LHCN-M2 (cell line): ENCODE results near the gene KCTD4. TPM values are rescaled to one million over a fixed set of nuclear protein-coding genes. Genes with fewer than 3 reads are reported as not detected.

Source experiments
- DNase-seq: peaks from one replicate; pipeline ENCODE4 v3.0.0-alpha.2; 2012; ENCODE audit warnings: low read depth
- polyA plus RNA-seq: library from polyadenylated mRNA; unstranded; fragments of >200 nt; gene quantifications from one replicate; pipeline ENCODE4 v1.2.1, GENCODE V29; 2012; ENCODE audit warnings: missing spikeins
- total RNA-seq: library from RNA; depleted of rRNA; stranded (reverse); fragments of >200 nt; gene quantifications from 2 replicates; pipeline ENCODE4 v1.2.3, GENCODE V29; 2014; rRNA removed

KCTD4 gene
- 0.64 TPM in 1 of 2 replicates, not detected in the other for total RNA-seq
- 0.29 TPM for polyA plus RNA-seq

DNA sequence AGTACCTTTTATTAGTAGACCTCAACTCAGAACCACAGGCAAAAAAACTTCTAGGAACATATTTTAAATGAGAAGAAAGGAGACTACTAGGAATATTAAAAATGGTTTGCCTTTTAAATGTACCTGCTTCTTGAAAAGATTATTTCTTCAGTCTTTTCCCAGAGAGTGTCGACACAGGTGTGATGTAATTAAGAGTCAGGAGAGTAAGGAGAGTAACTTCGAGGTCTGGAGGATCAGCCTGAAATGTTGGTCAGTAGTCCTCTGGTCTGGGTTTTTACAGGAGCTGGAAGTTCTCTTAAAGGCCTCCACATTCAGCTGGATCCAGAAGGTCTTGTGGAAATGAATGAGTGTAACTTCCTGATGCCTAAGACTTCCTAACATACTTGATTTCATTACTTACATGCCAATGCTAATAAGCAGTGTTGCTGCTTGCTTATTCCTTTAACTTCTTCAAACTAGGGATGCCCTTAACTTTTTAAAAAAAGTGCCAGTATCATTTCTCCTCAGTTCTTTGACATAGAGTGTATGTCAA lies at the start of gene KCTD4:
Gene KCTD4, minus strand, starts transcription at position 345 of the 532 bp plus-strand sequence. CDS start 6,478 bp downstream, outside the sequence.
- no peak for DNase-seq

GRCh38 chr13:45249662-45250061 lies 48.8 kb upstream of the KCTD4 start:
- DNase-seq: no peak

DNA sequence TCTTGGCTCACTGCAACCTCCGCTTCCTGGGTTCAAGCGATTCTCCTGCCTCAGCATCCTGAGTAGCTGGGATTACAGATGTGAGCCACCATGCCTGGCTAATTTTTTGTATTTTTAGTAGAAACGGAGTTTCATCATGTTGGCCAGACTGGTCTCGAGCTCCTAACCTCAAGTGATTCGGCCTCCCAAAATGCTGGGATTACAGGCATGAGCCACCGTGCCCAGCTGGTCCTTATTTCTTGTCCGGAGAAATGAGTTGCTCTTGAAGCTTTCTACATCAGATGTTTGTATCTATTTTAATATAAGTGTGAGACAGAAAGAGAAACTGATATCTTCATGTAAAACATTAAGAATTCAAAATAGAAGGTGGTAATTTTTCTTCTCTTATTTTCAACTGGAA lies 43.9 kb upstream of the KCTD4 start:
- DNase-seq: peak; percentile 37

DNA sequence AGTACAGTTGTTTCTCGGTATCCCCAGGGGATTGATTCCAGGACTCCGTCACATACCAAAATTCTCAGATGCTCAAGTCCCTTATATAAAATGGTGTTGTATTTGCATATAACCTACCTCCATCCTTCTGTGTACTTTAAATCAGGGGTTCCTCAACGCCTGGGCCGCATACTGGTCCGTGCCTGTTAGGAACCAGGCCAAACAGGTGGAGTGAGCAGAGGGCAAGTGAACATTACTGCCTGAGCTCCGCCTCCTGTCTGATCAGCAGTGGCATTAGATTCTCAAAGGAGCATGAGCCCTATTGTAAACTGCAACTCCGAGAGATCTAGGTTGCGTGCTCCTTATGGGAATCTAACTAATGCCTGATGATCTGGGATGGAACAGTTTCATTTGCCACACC lies 42.2 kb upstream of the KCTD4 start:
- DNase-seq: no peak

GRCh38 chr13:45242524-45242923 lies 41.7 kb upstream of the KCTD4 start:
- DNase-seq: no peak

- peak; percentile 46 for DNase-seq
Measured at GRCh38 chr13:45242070-45242469, 41.2 kb upstream of the KCTD4 start.

DNA sequence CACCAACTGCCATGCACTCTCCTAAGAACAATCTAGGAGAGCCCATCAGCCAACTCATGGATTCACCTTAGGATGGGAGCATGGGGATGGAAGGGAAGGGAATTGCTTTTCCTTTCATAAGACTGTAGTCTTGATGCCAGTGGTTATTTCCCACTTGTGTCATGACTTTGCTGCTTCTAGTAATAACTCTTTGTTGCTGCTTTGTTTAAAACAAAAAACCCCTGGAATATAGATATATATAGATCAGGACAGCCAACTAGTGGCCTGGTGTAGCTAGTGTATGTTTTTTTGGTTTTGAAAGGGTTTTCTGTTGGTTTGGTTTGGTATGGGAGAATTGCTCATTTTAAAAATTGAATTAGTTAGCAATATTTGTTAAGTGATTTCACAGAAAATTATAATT lies 39.3 kb upstream of the KCTD4 start:
- peak; percentile 41 for DNase-seq

GRCh38 chr13:45238945-45239795 lies 38.3 kb upstream of the KCTD4 start:
- DNase-seq: peak; percentile 78

DNA sequence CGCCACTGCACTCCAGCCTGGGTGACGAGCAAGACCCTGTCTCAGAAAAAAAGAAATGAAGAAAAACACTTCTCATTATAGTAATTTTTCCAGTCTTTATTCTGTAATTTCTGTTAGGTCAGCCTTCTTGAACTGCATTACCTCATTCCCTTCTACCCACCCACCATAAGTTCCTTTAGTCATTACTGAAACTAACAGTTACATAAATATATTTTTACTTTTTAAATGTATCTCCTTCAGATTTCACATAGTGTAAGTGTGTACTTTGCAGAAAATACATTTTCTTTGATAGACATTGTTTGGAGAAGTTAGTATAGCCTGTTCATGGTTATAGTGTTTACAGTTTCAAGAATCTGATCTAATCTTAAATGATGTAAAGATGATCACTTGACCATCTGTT lies 31.7 kb upstream of the KCTD4 start:
- no peak for DNase-seq

DNA sequence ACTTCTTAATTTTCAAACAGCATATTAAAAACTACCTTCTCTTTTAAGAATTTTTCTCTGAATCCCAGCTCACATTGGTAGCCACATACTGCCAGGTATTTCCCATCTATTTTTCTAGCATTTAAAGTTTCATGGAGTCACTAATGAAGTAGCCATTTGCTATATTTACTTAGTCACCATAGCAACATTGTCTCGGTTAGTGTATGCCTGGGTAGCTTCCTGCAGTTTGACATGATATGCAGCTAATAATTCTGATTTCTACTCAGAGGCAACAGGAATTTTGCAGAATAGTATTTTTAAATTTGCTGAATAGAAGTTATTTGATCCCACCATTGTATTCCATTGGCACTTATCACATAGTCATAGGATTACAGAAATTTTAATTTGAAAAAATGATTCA lies 30.9 kb upstream of the KCTD4 start:
- DNase-seq: peak; percentile 62

- peak; percentile 43 for DNase-seq
Measured at GRCh38 chr13:45231305-45231704, 30.5 kb upstream of the KCTD4 start.

DNA sequence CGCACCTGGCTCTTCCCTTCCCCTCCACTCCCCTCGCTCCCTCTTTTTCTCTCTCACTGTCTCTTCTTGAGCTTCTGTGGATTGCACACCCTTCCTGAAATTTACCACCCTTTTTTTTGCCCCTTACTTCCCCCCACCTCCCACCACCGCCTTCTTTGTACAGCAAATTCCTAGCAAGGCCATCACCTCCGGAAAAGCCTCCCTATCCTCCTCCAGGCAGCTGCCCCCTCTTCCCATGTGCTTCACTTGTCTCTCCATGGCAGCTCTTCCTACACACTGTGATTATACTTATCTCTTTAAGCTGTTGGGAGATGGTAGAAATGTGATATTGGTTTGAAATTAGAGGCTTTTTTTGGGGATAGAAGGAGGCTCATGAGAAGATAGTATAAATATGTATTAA lies 28.3 kb upstream of the KCTD4 start:
- no peak for DNase-seq

GRCh38 chr13:45228002-45228401 lies 27.2 kb upstream of the KCTD4 start:
- DNase-seq: no peak

- no peak for DNase-seq
Measured at GRCh38 chr13:45226024-45226423, 25.2 kb upstream of the KCTD4 start.

- no peak for DNase-seq
Measured at GRCh38 chr13:45225370-45225769, 24.5 kb upstream of the KCTD4 start.

- DNase-seq: peak; percentile 70
Measured at GRCh38 chr13:45224176-45224575, 23.3 kb upstream of the KCTD4 start.

DNA sequence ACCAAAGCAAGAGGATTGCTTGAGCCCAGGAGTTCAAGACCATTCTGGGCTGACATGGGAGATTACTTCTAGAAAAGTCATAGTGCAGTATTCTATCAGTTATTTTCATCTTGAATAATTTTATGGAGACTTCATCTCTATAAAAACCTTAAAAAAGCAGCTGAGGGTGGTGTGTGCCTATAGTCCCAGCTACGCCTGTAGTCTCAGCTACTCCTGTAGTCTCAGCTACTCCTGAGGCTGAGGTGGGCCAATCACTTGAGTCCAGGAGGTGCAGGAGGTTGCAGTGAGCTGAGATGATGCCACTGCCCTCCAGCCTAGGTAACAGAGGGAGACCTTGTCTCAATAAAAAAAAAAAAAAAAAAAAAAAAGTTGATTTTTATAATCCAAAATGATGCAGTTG lies 22.1 kb upstream of the KCTD4 start:
- no peak for DNase-seq

DNA sequence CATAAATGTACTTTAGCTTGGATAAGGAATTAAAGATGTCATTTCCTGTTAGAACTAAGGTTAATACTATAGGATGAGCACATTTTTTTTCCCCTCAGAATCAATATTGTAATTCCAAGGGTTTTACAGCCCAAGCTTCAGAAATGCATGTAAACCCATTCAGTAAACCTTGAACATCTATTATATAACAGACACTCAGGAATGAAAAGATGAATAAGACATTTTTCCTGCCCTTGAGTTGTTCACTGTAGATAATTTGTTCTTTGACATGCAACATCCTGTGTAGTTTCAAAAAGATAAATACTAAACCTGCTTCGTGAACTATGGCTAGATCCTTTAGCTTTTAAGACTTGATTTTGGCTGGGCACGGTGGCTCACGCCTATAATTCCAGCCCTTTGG lies 21.7 kb upstream of the KCTD4 start:
- no peak for DNase-seq

GRCh38 chr13:45220403-45220802 lies 19.6 kb upstream of the KCTD4 start:
- DNase-seq: no peak

DNA sequence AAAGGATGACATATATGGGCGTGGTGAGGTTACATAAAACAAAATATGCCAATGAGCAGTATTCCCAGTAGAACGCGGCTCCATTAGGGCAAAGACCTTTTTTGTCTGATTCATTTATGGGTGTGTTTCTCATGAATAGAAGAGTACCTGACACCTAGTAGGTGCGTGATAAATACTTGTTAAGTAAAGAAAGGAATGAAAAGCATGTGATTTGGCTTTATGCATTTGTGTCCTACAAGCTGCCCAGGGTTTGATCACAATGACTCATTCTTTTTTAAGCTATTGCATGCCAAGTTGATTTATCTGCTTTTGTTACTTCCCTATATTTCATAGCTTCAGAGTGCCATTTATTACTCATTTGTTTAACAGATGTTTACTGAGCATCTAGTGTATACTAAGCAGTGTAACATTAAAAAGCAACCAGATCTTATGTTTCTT lies 19.1 kb upstream of the KCTD4 start:
- peak; percentile 87 for DNase-seq

DNA sequence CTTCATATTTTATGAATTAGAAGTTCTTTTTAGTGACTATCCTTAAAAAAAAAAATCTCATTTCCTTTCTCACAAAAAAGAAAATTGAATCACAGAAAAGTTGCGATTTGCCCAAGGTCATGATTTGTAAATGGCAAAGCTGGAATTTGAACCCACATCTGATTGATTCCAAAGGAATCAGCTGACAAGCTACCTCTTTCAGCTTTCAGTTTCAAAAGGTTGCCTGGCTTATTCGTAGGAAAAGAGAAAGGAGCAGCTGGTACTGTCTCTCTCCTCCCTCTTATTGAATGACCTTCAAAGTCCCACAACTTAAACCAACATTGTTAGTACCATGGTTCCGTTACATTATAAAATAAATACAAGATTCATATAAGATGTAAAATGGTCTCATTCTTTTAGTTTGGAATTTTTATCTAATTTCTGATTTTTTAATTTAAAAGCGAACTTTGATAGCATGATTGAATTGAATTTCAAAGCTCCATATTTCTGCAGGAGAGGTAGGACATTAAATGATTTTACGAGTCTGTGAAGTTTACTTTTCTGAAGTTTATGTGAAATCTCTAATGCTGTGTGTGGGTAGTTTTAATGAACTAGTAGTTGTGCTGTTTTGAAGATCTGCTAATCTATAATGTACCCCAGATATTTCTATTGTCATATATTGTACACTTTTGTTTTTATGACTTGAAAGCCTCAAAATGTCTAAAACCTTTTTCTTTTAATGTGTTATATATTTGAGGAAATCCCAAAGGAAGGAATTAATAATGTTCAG lies 18.5 kb upstream of the KCTD4 start:
- peak; percentile 82 for DNase-seq

GRCh38 chr13:45218689-45219088 lies 17.8 kb upstream of the KCTD4 start:
- DNase-seq: no peak
